ENCODE results near the gene YPEL5. TPM values are rescaled to one million over a fixed set of nuclear protein-coding genes. Genes with fewer than 3 reads are reported as not detected.

YPEL5 gene
- total RNA-seq, 4 donors from 2014 or later: 39.8 to 75.1 (median 59.0) TPM

- no peak overlapping the region for H3K4me3 ChIP-seq
- H3K27ac ChIP-seq: no peak overlapping the region
- no peaks in the 10 kb centered on the region for H3K27me3 ChIP-seq
- no peaks in the 10 kb centered on the region for H3K36me3 ChIP-seq
- TF ChIP-seq CTCF (IDR thresholded peaks at IDR 0.05) (no peak), POLR2A (IDR thresholded peaks at IDR 0.05) (no peak)
- no peaks in the 10 kb centered on the region for H3K9me3 ChIP-seq
- H3K4me1 ChIP-seq: no peaks in the 10 kb centered on the region
- DNase-seq: no peak
Measured at GRCh38 chr2:30191819-30192271, 45.0 kb downstream of the YPEL5 start.

GRCh38 chr2:30192314-30192713 lies 45.5 kb downstream of the YPEL5 start:
- H3K4me3 ChIP-seq: no peak overlapping the region
- H3K36me3 ChIP-seq: no peaks in the 10 kb centered on the region
- H3K4me1 ChIP-seq: no peaks in the 10 kb centered on the region
- no peak for DNase-seq
- H3K27ac ChIP-seq: no peak overlapping the region
- no peaks in the 10 kb centered on the region for H3K27me3 ChIP-seq
- TF ChIP-seq CTCF (IDR thresholded peaks at IDR 0.05) (no peak), POLR2A (IDR thresholded peaks at IDR 0.05) (no peak)
- H3K9me3 ChIP-seq: no peaks in the 10 kb centered on the region

- DNase-seq: no peak
- H3K4me3 ChIP-seq: no peak overlapping the region
- H3K36me3 ChIP-seq: no peaks in the 10 kb centered on the region
- no peak for TF ChIP-seq CTCF (IDR thresholded peaks at IDR 0.05)
- H3K4me1 ChIP-seq: no peaks in the 10 kb centered on the region
- no peak overlapping the region for H3K27ac ChIP-seq
- no peaks in the 10 kb centered on the region for H3K27me3 ChIP-seq
- no peaks in the 10 kb centered on the region for H3K9me3 ChIP-seq
Measured at GRCh38 chr2:30193104-30193681, 46.4 kb downstream of the YPEL5 start.

- Histone ChIP-seq H3K4me1 (no peaks in the 10 kb centered on the region), H3K27ac (no peak overlapping the region), H3K9me3 (no peaks in the 10 kb centered on the region), H3K27me3 (no peaks in the 10 kb centered on the region), H3K4me3 (no peak overlapping the region), H3K36me3 (no peaks in the 10 kb centered on the region)
- no peak for TF ChIP-seq POLR2A (IDR thresholded peaks at IDR 0.05)
- no peak for TF ChIP-seq CTCF (IDR thresholded peaks at IDR 0.05)
- DNase-seq: no peak
Measured at GRCh38 chr2:30194421-30194820, 47.6 kb downstream of the YPEL5 start.

GRCh38 chr2:30195016-30195415 lies 48.2 kb downstream of the YPEL5 start:
- Histone ChIP-seq H3K4me1 (no peaks in the 10 kb centered on the region), H3K27me3 (no peaks in the 10 kb centered on the region), H3K36me3 (no peaks in the 10 kb centered on the region), H3K4me3 (no peak overlapping the region), H3K27ac (no peak overlapping the region), H3K9me3 (no peaks in the 10 kb centered on the region)
- no peak for DNase-seq
- TF ChIP-seq CTCF (IDR thresholded peaks at IDR 0.05): no peak
- no peak for TF ChIP-seq POLR2A (IDR thresholded peaks at IDR 0.05)
